NAMALWA (cell line): Measurements from ENCODE around the gene CLASRP.
"Not testable (repeated sequence)": the region's sequence is repeated elsewhere in the genome, so short reads cannot be mapped to it uniquely, and the experiment has no call there.

Experiments
- DNase-seq: peaks from one replicate; pipeline ENCODE4 v3.0.0-alpha.2; 2015; ENCODE audit warnings: low spot score

CLASRP gene

GRCh38 chr19:45038931-45039893, at the start of gene CLASRP:
Gene CLASRP (plus strand): TSS chr19:45039045. CDS start chr19:45040213, 1,168 bp downstream.
- peak; percentile 90 for DNase-seq

- no peak for DNase-seq
Observed at GRCh38 chr19:44990459-44990858, 48.4 kb upstream of the CLASRP start.

GRCh38 chr19:44990966-44991365, 47.9 kb upstream of the CLASRP start:
- DNase-seq: no peak

- no peak for DNase-seq
Observed at GRCh38 chr19:44992336-44993163, 46.3 kb upstream of the CLASRP start.

- DNase-seq: no peak
Observed at GRCh38 chr19:44993526-44993925, 45.3 kb upstream of the CLASRP start.

- no peak for DNase-seq
Observed at GRCh38 chr19:44993926-44994537, 44.8 kb upstream of the CLASRP start.

- DNase-seq: no peak
Observed at GRCh38 chr19:44998025-44998424, 40.8 kb upstream of the CLASRP start.

GRCh38 chr19:44999131-44999925, 39.5 kb upstream of the CLASRP start:
- peak; percentile 93 for DNase-seq

- DNase-seq: not testable (repeated sequence)
Observed at GRCh38 chr19:45000665-45001064, 38.2 kb upstream of the CLASRP start.

- DNase-seq: peak; percentile 93
Observed at GRCh38 chr19:45001087-45001739, 37.6 kb upstream of the CLASRP start, which contains the start of gene RELB. Gene RELB (plus strand): TSS chr19:45001464. CDS start chr19:45001580, 116 bp downstream.

- DNase-seq: no peak
Observed at GRCh38 chr19:45003485-45003884, 35.4 kb upstream of the CLASRP start.

- no peak for DNase-seq
Observed at GRCh38 chr19:45005787-45006186, 33.1 kb upstream of the CLASRP start.

GRCh38 chr19:45008552-45008951, 30.3 kb upstream of the CLASRP start:
- DNase-seq: peak; percentile 67

- no peak for DNase-seq
Observed at GRCh38 chr19:45009625-45010255, 29.1 kb upstream of the CLASRP start.

- peak; percentile 48 for DNase-seq
Observed at GRCh38 chr19:45010306-45010705, 28.5 kb upstream of the CLASRP start.

GRCh38 chr19:45011959-45012358, 26.9 kb upstream of the CLASRP start:
- no peak for DNase-seq

GRCh38 chr19:45016388-45017314, 22.2 kb upstream of the CLASRP start:
- peak; percentile 99 for DNase-seq

GRCh38 chr19:45019187-45019586, 19.7 kb upstream of the CLASRP start:
- DNase-seq: no peak

- no peak for DNase-seq
Observed at GRCh38 chr19:45020071-45020470, 18.8 kb upstream of the CLASRP start.
